Body of pancreas (tissue), 4 donors: ENCODE results near the gene LCA5.

Source experiments
- POLR2A ChIP-seq, 3 donors: fragments of 450-650 bp; IDR thresholded peaks; one replicate each; pipeline ENCODE4 v1.6.1; 2016; ENCODE audit warnings: antibody characterized with exemption in 3 of 3, mild to moderate bottlenecking in 2 of 3
- TF ChIP-seq, protein P1 (sequence below), 7 experiments: fragments of 450-650 bp in 4 of 7; fragments of 200-600 bp in 3 of 7; sonication (generic) in 3 of 7; IDR thresholded peaks; one replicate each; pipeline ENCODE4 v1.5.1; 2016 to 2019; ENCODE audit warnings: antibody characterized with exemption in 7 of 7

DNA sequence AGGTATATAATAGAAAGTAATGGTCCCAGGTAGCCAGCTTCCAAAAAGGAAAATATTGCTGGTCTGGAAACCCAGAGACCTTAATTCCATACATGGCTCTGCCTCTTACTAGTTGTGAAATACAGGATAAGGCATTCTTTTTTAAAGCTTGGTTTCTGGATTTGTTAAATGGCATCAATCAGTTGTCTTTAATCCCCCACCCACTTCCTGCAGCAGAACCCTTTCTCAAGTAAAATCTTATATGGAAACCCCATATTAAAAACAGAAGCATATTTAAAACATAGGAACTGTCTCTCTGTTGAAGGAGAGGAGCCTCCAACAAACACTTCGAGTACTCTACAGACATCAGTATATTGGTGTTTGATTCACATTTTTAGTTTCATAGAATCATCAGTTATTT is 6.2 kb upstream of the LCA5 start:
- TF ChIP-seq, protein P1, sequence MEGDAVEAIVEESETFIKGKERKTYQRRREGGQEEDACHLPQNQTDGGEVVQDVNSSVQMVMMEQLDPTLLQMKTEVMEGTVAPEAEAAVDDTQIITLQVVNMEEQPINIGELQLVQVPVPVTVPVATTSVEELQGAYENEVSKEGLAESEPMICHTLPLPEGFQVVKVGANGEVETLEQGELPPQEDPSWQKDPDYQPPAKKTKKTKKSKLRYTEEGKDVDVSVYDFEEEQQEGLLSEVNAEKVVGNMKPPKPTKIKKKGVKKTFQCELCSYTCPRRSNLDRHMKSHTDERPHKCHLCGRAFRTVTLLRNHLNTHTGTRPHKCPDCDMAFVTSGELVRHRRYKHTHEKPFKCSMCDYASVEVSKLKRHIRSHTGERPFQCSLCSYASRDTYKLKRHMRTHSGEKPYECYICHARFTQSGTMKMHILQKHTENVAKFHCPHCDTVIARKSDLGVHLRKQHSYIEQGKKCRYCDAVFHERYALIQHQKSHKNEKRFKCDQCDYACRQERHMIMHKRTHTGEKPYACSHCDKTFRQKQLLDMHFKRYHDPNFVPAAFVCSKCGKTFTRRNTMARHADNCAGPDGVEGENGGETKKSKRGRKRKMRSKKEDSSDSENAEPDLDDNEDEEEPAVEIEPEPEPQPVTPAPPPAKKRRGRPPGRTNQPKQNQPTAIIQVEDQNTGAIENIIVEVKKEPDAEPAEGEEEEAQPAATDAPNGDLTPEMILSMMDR (IDR thresholded peaks at IDR 0.05): no peak
- no peak for TF ChIP-seq POLR2A (IDR thresholded peaks at IDR 0.05)
